SK-N-SH treated with all-trans-retinoic acid at 6 μM for 48 hours (cell line): ENCODE results near the gene CACNA2D4.

ENCODE experiments used
- ARNTL ChIP-seq: fragments of 450-650 bp; formaldehyde crosslinking; IDR thresholded peaks from 2 replicates; pipeline ENCODE4 v1.5.0; 2020; ENCODE audit warnings: low read depth, mild to moderate bottlenecking, moderate library complexity, borderline replicate concordance
- BACH2 ChIP-seq: fragments of 250-450 bp; sonication (Bioruptor Pico); IDR thresholded peaks from 2 replicates; pipeline ENCODE4 v1.9.0; 2021; ENCODE audit warnings: mild to moderate bottlenecking, borderline replicate concordance
- CSDC2 ChIP-seq: fragments of 250-450 bp; sonication (Bioruptor Pico); IDR thresholded peaks from 2 replicates; pipeline ENCODE4 v1.5.0; 2020; ENCODE audit warnings: mild to moderate bottlenecking, moderate library complexity
- PPARA ChIP-seq: fragments of 250-450 bp; sonication (Bioruptor Pico); IDR thresholded peaks from 2 replicates; pipeline ENCODE4 v1.5.0; 2020; ENCODE audit warnings: mild to moderate bottlenecking, borderline replicate concordance
- ZNF565 ChIP-seq: fragments of 450-650 bp; formaldehyde crosslinking; conservative IDR thresholded peaks from 2 replicates; pipeline ENCODE4 v1.5.0; 2020; ENCODE audit warnings: low read depth, mild to moderate bottlenecking, moderate library complexity
- TF ChIP-seq, protein P1 (sequence below): fragments of 250-450 bp; sonication (Bioruptor Pico); IDR thresholded peaks from 2 replicates; pipeline ENCODE4 v1.5.1; 2021; ENCODE audit warnings: mild to moderate bottlenecking, moderate library complexity
- TF ChIP-seq, protein P2 (sequence below): fragments of 250-450 bp; sonication (Bioruptor Pico); IDR thresholded peaks from 2 replicates; pipeline ENCODE4 v1.5.1; 2020; ENCODE audit warnings: low read depth, mild to moderate bottlenecking, moderate library complexity
- TF ChIP-seq, protein P3 (sequence below): fragments of 250-450 bp; sonication (Bioruptor Pico); IDR thresholded peaks from 2 replicates; pipeline ENCODE4 v1.8.0; 2020; ENCODE audit warnings: mild to moderate bottlenecking, moderate library complexity, borderline replicate concordance
- TF ChIP-seq, protein P4 (sequence below): fragments of 250-450 bp; sonication (Bioruptor Pico); IDR thresholded peaks from 2 replicates; pipeline ENCODE4 v1.5.0; 2020; ENCODE audit warnings: mild to moderate bottlenecking, moderate library complexity
- TF ChIP-seq, protein P5 (sequence below): fragments of 250-450 bp; sonication (Bioruptor Pico); IDR thresholded peaks from 2 replicates; pipeline ENCODE4 v1.8.0; 2021; ENCODE audit warnings: low read depth, mild to moderate bottlenecking, moderate library complexity, borderline replicate concordance

DNA sequence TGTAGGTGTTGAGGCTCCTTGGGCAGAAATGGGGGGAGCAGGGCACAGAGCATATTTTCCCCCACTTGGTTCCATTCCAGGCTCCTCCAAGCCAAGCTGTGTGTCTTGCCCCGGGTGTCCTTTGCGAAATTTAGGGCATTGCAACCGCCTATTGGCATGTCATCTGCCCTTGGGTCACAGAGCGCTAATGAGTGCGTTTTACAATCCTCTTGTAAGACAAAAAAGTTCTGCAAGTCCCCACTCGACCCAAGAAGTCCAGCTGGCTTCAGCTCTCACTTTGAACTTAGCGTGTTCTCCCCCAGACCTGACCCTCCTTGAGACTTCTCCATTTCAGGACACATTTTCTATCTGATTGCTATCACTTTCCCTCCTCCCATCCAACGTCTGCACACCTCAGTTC lies 104.2 kb downstream of the CACNA2D4 start:
- no peak for TF ChIP-seq ZNF565 (CRISPR knock-in tag)
- no peak for TF ChIP-seq BACH2 (CRISPR knock-in tag)
- TF ChIP-seq CSDC2 (CRISPR knock-in tag), result no peak
- TF ChIP-seq, protein P1, sequence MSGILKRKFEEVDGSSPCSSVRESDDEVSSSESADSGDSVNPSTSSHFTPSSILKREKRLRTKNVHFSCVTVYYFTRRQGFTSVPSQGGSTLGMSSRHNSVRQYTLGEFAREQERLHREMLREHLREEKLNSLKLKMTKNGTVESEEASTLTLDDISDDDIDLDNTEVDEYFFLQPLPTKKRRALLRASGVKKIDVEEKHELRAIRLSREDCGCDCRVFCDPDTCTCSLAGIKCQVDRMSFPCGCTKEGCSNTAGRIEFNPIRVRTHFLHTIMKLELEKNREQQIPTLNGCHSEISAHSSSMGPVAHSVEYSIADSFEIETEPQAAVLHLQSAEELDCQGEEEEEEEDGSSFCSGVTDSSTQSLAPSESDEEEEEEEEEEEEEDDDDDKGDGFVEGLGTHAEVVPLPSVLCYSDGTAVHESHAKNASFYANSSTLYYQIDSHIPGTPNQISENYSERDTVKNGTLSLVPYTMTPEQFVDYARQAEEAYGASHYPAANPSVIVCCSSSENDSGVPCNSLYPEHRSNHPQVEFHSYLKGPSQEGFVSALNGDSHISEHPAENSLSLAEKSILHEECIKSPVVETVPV (CRISPR knock-in tag), result no peak
- TF ChIP-seq, protein P2, sequence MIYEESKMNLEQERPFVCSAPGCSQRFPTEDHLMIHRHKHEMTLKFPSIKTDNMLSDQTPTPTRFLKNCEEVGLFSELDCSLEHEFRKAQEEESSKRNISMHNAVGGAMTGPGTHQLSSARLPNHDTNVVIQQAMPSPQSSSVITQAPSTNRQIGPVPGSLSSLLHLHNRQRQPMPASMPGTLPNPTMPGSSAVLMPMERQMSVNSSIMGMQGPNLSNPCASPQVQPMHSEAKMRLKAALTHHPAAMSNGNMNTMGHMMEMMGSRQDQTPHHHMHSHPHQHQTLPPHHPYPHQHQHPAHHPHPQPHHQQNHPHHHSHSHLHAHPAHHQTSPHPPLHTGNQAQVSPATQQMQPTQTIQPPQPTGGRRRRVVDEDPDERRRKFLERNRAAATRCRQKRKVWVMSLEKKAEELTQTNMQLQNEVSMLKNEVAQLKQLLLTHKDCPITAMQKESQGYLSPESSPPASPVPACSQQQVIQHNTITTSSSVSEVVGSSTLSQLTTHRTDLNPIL (CRISPR knock-in tag), result no peak
- no peak for TF ChIP-seq PPARA
- TF ChIP-seq, protein P3, sequence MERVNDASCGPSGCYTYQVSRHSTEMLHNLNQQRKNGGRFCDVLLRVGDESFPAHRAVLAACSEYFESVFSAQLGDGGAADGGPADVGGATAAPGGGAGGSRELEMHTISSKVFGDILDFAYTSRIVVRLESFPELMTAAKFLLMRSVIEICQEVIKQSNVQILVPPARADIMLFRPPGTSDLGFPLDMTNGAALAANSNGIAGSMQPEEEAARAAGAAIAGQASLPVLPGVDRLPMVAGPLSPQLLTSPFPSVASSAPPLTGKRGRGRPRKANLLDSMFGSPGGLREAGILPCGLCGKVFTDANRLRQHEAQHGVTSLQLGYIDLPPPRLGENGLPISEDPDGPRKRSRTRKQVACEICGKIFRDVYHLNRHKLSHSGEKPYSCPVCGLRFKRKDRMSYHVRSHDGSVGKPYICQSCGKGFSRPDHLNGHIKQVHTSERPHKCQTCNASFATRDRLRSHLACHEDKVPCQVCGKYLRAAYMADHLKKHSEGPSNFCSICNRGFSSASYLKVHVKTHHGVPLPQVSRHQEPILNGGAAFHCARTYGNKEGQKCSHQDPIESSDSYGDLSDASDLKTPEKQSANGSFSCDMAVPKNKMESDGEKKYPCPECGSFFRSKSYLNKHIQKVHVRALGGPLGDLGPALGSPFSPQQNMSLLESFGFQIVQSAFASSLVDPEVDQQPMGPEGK (CRISPR knock-in tag), result no peak
- TF ChIP-seq, protein P4, sequence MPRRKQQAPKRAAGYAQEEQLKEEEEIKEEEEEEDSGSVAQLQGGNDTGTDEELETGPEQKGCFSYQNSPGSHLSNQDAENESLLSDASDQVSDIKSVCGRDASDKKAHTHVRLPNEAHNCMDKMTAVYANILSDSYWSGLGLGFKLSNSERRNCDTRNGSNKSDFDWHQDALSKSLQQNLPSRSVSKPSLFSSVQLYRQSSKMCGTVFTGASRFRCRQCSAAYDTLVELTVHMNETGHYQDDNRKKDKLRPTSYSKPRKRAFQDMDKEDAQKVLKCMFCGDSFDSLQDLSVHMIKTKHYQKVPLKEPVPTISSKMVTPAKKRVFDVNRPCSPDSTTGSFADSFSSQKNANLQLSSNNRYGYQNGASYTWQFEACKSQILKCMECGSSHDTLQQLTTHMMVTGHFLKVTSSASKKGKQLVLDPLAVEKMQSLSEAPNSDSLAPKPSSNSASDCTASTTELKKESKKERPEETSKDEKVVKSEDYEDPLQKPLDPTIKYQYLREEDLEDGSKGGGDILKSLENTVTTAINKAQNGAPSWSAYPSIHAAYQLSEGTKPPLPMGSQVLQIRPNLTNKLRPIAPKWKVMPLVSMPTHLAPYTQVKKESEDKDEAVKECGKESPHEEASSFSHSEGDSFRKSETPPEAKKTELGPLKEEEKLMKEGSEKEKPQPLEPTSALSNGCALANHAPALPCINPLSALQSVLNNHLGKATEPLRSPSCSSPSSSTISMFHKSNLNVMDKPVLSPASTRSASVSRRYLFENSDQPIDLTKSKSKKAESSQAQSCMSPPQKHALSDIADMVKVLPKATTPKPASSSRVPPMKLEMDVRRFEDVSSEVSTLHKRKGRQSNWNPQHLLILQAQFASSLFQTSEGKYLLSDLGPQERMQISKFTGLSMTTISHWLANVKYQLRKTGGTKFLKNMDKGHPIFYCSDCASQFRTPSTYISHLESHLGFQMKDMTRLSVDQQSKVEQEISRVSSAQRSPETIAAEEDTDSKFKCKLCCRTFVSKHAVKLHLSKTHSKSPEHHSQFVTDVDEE (CRISPR knock-in tag), result no peak
- TF ChIP-seq, protein P5, sequence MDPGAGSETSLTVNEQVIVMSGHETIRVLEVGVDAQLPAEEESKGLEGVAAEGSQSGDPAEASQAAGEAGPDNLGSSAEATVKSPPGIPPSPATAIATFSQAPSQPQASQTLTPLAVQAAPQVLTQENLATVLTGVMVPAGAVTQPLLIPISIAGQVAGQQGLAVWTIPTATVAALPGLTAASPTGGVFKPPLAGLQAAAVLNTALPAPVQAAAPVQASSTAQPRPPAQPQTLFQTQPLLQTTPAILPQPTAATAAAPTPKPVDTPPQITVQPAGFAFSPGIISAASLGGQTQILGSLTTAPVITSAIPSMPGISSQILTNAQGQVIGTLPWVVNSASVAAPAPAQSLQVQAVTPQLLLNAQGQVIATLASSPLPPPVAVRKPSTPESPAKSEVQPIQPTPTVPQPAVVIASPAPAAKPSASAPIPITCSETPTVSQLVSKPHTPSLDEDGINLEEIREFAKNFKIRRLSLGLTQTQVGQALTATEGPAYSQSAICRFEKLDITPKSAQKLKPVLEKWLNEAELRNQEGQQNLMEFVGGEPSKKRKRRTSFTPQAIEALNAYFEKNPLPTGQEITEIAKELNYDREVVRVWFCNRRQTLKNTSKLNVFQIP (CRISPR knock-in tag), result no peak
- TF ChIP-seq ARNTL (CRISPR knock-in tag), result no peak
